ENCODE results near the gene CRYBA4.

GRCh38 chr22:26602127-26602526 is 19.6 kb upstream of the CRYBA4 start:
- no peak for TF ChIP-seq CTCF (IDR thresholded peaks at IDR 0.05)
- no peak for TF ChIP-seq ZFX (IDR thresholded peaks at IDR 0.05; ENCODE audit: borderline replicate concordance)
